IPS-18c (cell line): ENCODE measurements around the gene GPR107.
"Not testable (repeated sequence)": the region's sequence is repeated elsewhere in the genome, so short reads cannot be mapped to it uniquely, and the experiment has no call there.

Experiments used
- H3K4me3 ChIP-seq: 2 replicates; pipeline ENCODE4 v1.7.0; 2013; ENCODE audit warnings: low read depth, mild to moderate bottlenecking, low read length, moderate library complexity; ENCODE audit not compliant: insufficient read depth
- H3K9me3 ChIP-seq: one replicate; pipeline ENCODE4 v1.6.1; 2013; ENCODE audit warnings: mild to moderate bottlenecking, low read length, moderate library complexity; ENCODE audit not compliant: control insufficient read depth, insufficient read depth

GPR107 gene

GRCh38 chr9:130053504-130054324 lies at the start of gene GPR107:
TSS of gene GPR107 (plus strand) at chr9:130053906. CDS start at chr9:130053933, 27 bp downstream.
- no peaks in the 10 kb centered on the region for H3K9me3 ChIP-seq
- peak within 1 kb of the TSS; percentile 97 for H3K4me3 ChIP-seq

- H3K4me3 ChIP-seq = no peak overlapping the region
- peaks cover 2% of the 10 kb centered on the region for H3K9me3 ChIP-seq
Measured at GRCh38 chr9:130003943-130004552, 49.7 kb upstream of the GPR107 start.

- H3K9me3 ChIP-seq, H3K4me3 ChIP-seq: not testable (repeated sequence)
Measured at GRCh38 chr9:130006952-130007351, 46.8 kb upstream of the GPR107 start.

- Histone ChIP-seq H3K9me3 (peaks cover 2% of the 10 kb centered on the region), H3K4me3 (no peak overlapping the region)
Measured at GRCh38 chr9:130008538-130008937, 45.2 kb upstream of the GPR107 start.

- not testable (repeated sequence) for H3K4me3 ChIP-seq, H3K9me3 ChIP-seq
Measured at GRCh38 chr9:130009546-130009945, 44.2 kb upstream of the GPR107 start.

GRCh38 chr9:130010151-130010988 lies 43.3 kb upstream of the GPR107 start:
- peaks cover 2% of the 10 kb centered on the region for H3K9me3 ChIP-seq

GRCh38 chr9:130013326-130013725 lies 40.4 kb upstream of the GPR107 start:
- H3K9me3 ChIP-seq = peaks cover 2% of the 10 kb centered on the region
- no peak overlapping the region for H3K4me3 ChIP-seq

More at GRCh38 chr9:130010151-130010988, 43.3 kb upstream of the GPR107 start:
- H3K4me3 ChIP-seq = no peak overlapping the region

- no peaks in the 10 kb centered on the region for H3K9me3 ChIP-seq
- no peak overlapping the region for H3K4me3 ChIP-seq
Measured at GRCh38 chr9:130015353-130016019, 38.2 kb upstream of the GPR107 start.

- Histone ChIP-seq H3K4me3 (no peak overlapping the region), H3K9me3 (no peaks in the 10 kb centered on the region)
Measured at GRCh38 chr9:130017076-130017475, 36.6 kb upstream of the GPR107 start.

- H3K9me3 ChIP-seq, H3K4me3 ChIP-seq: not testable (repeated sequence)
Measured at GRCh38 chr9:130017510-130017909, 36.2 kb upstream of the GPR107 start.

- H3K9me3 ChIP-seq = no peaks in the 10 kb centered on the region
- no peak overlapping the region for H3K4me3 ChIP-seq
Measured at GRCh38 chr9:130018265-130018664, 35.4 kb upstream of the GPR107 start.

GRCh38 chr9:130020618-130021017 lies 33.1 kb upstream of the GPR107 start:
- Histone ChIP-seq H3K4me3 (no peak overlapping the region), H3K9me3 (no peaks in the 10 kb centered on the region)

- no peak overlapping the region for H3K4me3 ChIP-seq
- no peaks in the 10 kb centered on the region for H3K9me3 ChIP-seq
Measured at GRCh38 chr9:130021123-130021522, 32.6 kb upstream of the GPR107 start.

GRCh38 chr9:130021842-130022241 lies 31.9 kb upstream of the GPR107 start:
- H3K4me3 ChIP-seq = not testable (repeated sequence)

GRCh38 chr9:130022566-130023143 lies 31.1 kb upstream of the GPR107 start:
- H3K4me3 ChIP-seq = no peak overlapping the region
- H3K9me3 ChIP-seq = no peaks in the 10 kb centered on the region

More at GRCh38 chr9:130021842-130022241, 31.9 kb upstream of the GPR107 start:
- not testable (repeated sequence) for H3K9me3 ChIP-seq

GRCh38 chr9:130023144-130023787 lies 30.4 kb upstream of the GPR107 start:
- no peaks in the 10 kb centered on the region for H3K9me3 ChIP-seq
- H3K4me3 ChIP-seq = no peak overlapping the region
